Left lung (tissue), 10 donors: Measurements from ENCODE around the gene JPH2. TPM values are rescaled to one million over a fixed set of nuclear protein-coding genes. Genes with fewer than 3 reads are reported as not detected.

ENCODE experiments used
- ATAC-seq: fragments of 200-7000 bp; cut with Tn5 transposase; one replicate; pipeline ENCODE4 v1.9.1; 2020; ENCODE audit warnings: moderate library complexity
- DNase-seq, 4 donors: peaks; one replicate each; pipeline ENCODE4 v3.0.0-alpha.2; 2013 to 2020
- H3K27ac ChIP-seq, 2 donors: fragments of 200-600 bp; sonication (generic) in 1 of 2; one replicate each; pipeline versions ENCODE4 v1.5.0 to v1.8.0; 2020 to 2021
- H3K27me3 ChIP-seq, 2 donors: fragments of 200-600 bp; sonication (generic) in 1 of 2; one replicate each; pipeline versions ENCODE4 v1.5.0 to v1.8.0; 2020 to 2021
- H3K36me3 ChIP-seq, 2 donors: fragments of 200-600 bp; sonication (generic) in 1 of 2; one replicate each; pipeline versions ENCODE4 v1.5.0 to v1.8.0; 2020 to 2021
- H3K4me1 ChIP-seq, 2 donors: fragments of 200-600 bp; one replicate each; pipeline ENCODE4 v1.8.0; 2021
- H3K4me3 ChIP-seq, 2 donors: fragments of 200-600 bp; sonication (generic) in 1 of 2; one replicate each; pipeline versions ENCODE4 v1.5.0 to v1.8.0; 2020 to 2021; ENCODE audit warnings: mild to moderate bottlenecking in 1 of 2
- H3K9me3 ChIP-seq, 2 donors: fragments of 200-600 bp; sonication (generic) in 1 of 2; one replicate each; pipeline versions ENCODE4 v1.5.0 to v1.8.0; 2020 to 2021
- CTCF ChIP-seq, 2 donors: fragments of 200-600 bp; sonication (generic) in 1 of 2; IDR thresholded peaks; one replicate each; pipeline versions ENCODE4 v1.5.0 to v1.8.0; 2021; ENCODE audit warnings: antibody characterized with exemption in 2 of 2
- intact Hi-C, 2 donors: fragments of 100-400 bp; cut with DNase I; formaldehyde crosslinking; loops; one replicate each; pipeline versions ENCODE4 v1.11.2 to v1.14.2; 2022
- polyA plus RNA-seq, 6 donors: library from polyadenylated mRNA; unstranded; fragments of 120-200 nt; gene quantifications; one replicate each; pipeline ENCODE4 v1.2.1, GENCODE V29; 2013; ENCODE audit not compliant: insufficient read length in 6 of 6
- total RNA-seq, 2 donors: library from RNA; stranded (reverse); fragmentation: NEBNext Ultra II Directional; extraction: Animal tissue kit (Norgen Biotek cat#: 25700); gene quantifications; one replicate each; pipeline ENCODE4 v1.2.1, GENCODE V29; 2021
- donor health status: DM: no; HTN: yes; CAD: no.
- donor health status: DM: no; HTN: no; CAD: no.

The JPH2 gene
- total and polyA plus RNA-seq, 8 donors, result 0.83 to 7.4 (median 1.4) TPM

GRCh38 chr20:44160133-44160532 is 26.9 kb downstream of the JPH2 start:
- DNase-seq (no peak), ATAC-seq (no peak)
- Histone ChIP-seq H3K4me3 (no peak overlapping the region), H3K9me3 (no peaks in the 10 kb centered on the region), H3K36me3 (no peaks in the 10 kb centered on the region), H3K4me1 (no peaks in the 10 kb centered on the region), H3K27me3 (peaks cover 0 to 61% of the 10 kb centered on the region in 2 donors), H3K27ac (no peak overlapping the region)
- intact Hi-C loops, result no loop called here
- no peak for TF ChIP-seq CTCF (IDR thresholded peaks at IDR 0.05)

GRCh38 chr20:44159711-44160110 is 27.3 kb downstream of the JPH2 start:
- ATAC-seq (no peak), DNase-seq (no peak)
- Histone ChIP-seq H3K4me3 (no peak overlapping the region), H3K27me3 (peaks cover 0 to 65% of the 10 kb centered on the region in 2 donors), H3K36me3 (no peaks in the 10 kb centered on the region), H3K9me3 (no peaks in the 10 kb centered on the region), H3K4me1 (no peaks in the 10 kb centered on the region), H3K27ac (no peak overlapping the region)
- intact Hi-C loops, result no loop called here
- TF ChIP-seq CTCF (IDR thresholded peaks at IDR 0.05), result no peak

GRCh38 chr20:44159125-44159524 is 27.9 kb downstream of the JPH2 start:
- Histone ChIP-seq H3K4me1 (no peaks in the 10 kb centered on the region), H3K9me3 (no peaks in the 10 kb centered on the region), H3K27ac (no peak overlapping the region), H3K36me3 (no peaks in the 10 kb centered on the region), H3K27me3 (peaks cover 0 to 70% of the 10 kb centered on the region in 2 donors), H3K4me3 (no peak overlapping the region)
- no peak for DNase-seq
- no peak for TF ChIP-seq CTCF (IDR thresholded peaks at IDR 0.05)
- no peak for ATAC-seq
- intact Hi-C loops, result no loop called here

- TF ChIP-seq CTCF (IDR thresholded peaks at IDR 0.05), result no peak
- Histone ChIP-seq H3K4me3 (no peak overlapping the region), H3K9me3 (no peaks in the 10 kb centered on the region), H3K4me1 (peaks cover 0 to 5% of the 10 kb centered on the region in 2 donors), H3K27ac (no peak overlapping the region), H3K27me3 (peaks cover 0 to 64% of the 10 kb centered on the region in 2 donors), H3K36me3 (no peaks in the 10 kb centered on the region)
- no peak for ATAC-seq
- DNase-seq, result no peak
- intact Hi-C loops, result no loop called here
Observed at GRCh38 chr20:44157061-44157460, 29.9 kb downstream of the JPH2 start.

GRCh38 chr20:44154521-44155001 is 32.4 kb downstream of the JPH2 start:
- TF ChIP-seq CTCF (IDR thresholded peaks at IDR 0.05), result no peak
- H3K36me3 ChIP-seq, result no peaks in the 10 kb centered on the region
- intact Hi-C loops, result no loop called here
- H3K27ac ChIP-seq, result no peak overlapping the region
- H3K9me3 ChIP-seq, result no peaks in the 10 kb centered on the region
- H3K27me3 ChIP-seq, result peaks cover 0 to 42% of the 10 kb centered on the region in 2 donors
- ATAC-seq, result no peak
- DNase-seq, result no peak
- H3K4me1 ChIP-seq, result peaks cover 0 to 5% of the 10 kb centered on the region in 2 donors
- no peak overlapping the region for H3K4me3 ChIP-seq
